Endothelial cell of umbilical vein (primary cell): ENCODE data around the gene CAMK2D. TPM values are rescaled to one million over a fixed set of nuclear protein-coding genes. Genes with fewer than 3 reads are reported as not detected.

Source experiments
- BruUV-seq: library from RNA; stranded (reverse); fragments of 400-500 nt; replicated peaks from 2 replicates; lab custom pipeline; 2021; lab: Mats Ljungman, UMichigan
- CTCF ChIA-PET: fragments of 300-600, 350-600 bp; sonication (Branson Sonifier 250); formaldehyde crosslinking; loops from one replicate; lab custom pipeline; 2021; ENCODE audit warnings: antibody characterized with exemption, inconsistent platforms; lab: Charles Lee
- POLR2A ChIA-PET: fragments of 300-600, 350-600 bp; sonication (Branson Sonifier 250); formaldehyde crosslinking; loops from one replicate; lab custom pipeline; 2021; ENCODE audit warnings: antibody characterized with exemption, inconsistent platforms; lab: Charles Lee
- DNase-seq: peaks from one replicate; pipeline ENCODE4 v3.0.0-alpha.2; 2011; ENCODE audit warnings: low read depth, low spot score
- FAIRE-seq: peaks from 2 replicates; lab custom pipeline; 2011; peaks lifted over from hg19 to GRCh38; lab: Jason Lieb, UNC
- H2AFZ ChIP-seq: 2 replicates; pipeline ENCODE4 v1.6.0; 2012; ENCODE audit warnings: low read depth, low read length, control low read depth, inconsistent platforms
- H3K27ac ChIP-seq: 2 replicates; pipeline ENCODE4 v1.5.1; 2011; ENCODE audit warnings: low read depth, mild to moderate bottlenecking, control low read depth, low read length, moderate library complexity; ENCODE audit not compliant: insufficient read depth
- H3K27me3 ChIP-seq, 2 experiments: 2 replicates each; pipeline versions ENCODE4 v1.6.0 to v1.6.1; 2011; ENCODE audit warnings: low read length in 2 of 2, mixed read lengths in 1 of 2; ENCODE audit not compliant: control insufficient read depth in 2 of 2, insufficient read depth in 2 of 2
- H3K36me3 ChIP-seq, 2 experiments: 2 replicates in 1 of 2; 3 replicates in 1 of 2; pipeline ENCODE4 v1.5.1; 2011; ENCODE audit warnings: low read length in 2 of 2, mild to moderate bottlenecking in 1 of 2, moderate library complexity in 1 of 2; ENCODE audit not compliant: control insufficient read depth in 2 of 2, insufficient read depth in 2 of 2; ENCODE audit errors: extremely low read depth in 1 of 2
- H3K4me1 ChIP-seq: 3 replicates; pipeline ENCODE4 v1.5.1; 2011; ENCODE audit warnings: mild to moderate bottlenecking, low read length; ENCODE audit not compliant: control insufficient read depth, insufficient read depth; ENCODE audit errors: extremely low read depth
- H3K4me2 ChIP-seq: 2 replicates; pipeline ENCODE4 v1.6.1; 2011; ENCODE audit warnings: low read length, control low read depth, mixed read lengths; ENCODE audit not compliant: insufficient read depth
- H3K4me3 ChIP-seq, 3 experiments: fragments of 200-600 bp in 1 of 3; sonication (generic), shearing (Covaris generic) in 1 of 3; replicated peaks in 1 of 3; 2 replicates each; pipeline ENCODE4 v1.5.1; 2011 to 2016; ENCODE audit warnings: control low read depth in 3 of 3, low read length in 3 of 3, mild to moderate bottlenecking in 2 of 3, inconsistent platforms in 1 of 3, low read depth in 1 of 3, moderate library complexity in 1 of 3; ENCODE audit not compliant: insufficient read depth in 1 of 3
- H3K79me2 ChIP-seq: 2 replicates; pipeline ENCODE4 v1.6.0; 2012; ENCODE audit warnings: low read length, inconsistent platforms; ENCODE audit not compliant: control insufficient read depth, insufficient read depth
- H3K9ac ChIP-seq: replicated peaks from 2 replicates; pipeline ENCODE3; 2011; ENCODE audit warnings: low read length, control low read depth; ENCODE audit not compliant: insufficient read depth; ENCODE audit errors: extremely low read depth
- H3K9me1 ChIP-seq: replicated peaks from 3 replicates; pipeline ENCODE4 v1.6.0; 2011; ENCODE audit warnings: mild to moderate bottlenecking, low read length; ENCODE audit not compliant: control insufficient read depth, insufficient read depth; ENCODE audit errors: extremely low read depth
- H3K9me3 ChIP-seq: replicated peaks from 2 replicates; pipeline ENCODE4 v1.5.1; 2012; ENCODE audit warnings: low read length, inconsistent platforms; ENCODE audit not compliant: control insufficient read depth, insufficient read depth
- H4K20me1 ChIP-seq: replicated peaks from 2 replicates; pipeline ENCODE3; 2011; ENCODE audit warnings: mild to moderate bottlenecking, low read length; ENCODE audit not compliant: control insufficient read depth, insufficient read depth; ENCODE audit errors: extremely low read depth
- EZH2 ChIP-seq: IDR thresholded peaks from 2 replicates; pipeline ENCODE4 v1.6.1; 2012; ENCODE audit warnings: borderline replicate concordance, low read depth, mild to moderate bottlenecking, moderate library complexity, low read length, inconsistent platforms; ENCODE audit not compliant: severe bottlenecking
- FOS ChIP-seq: IDR thresholded peaks from 2 replicates; pipeline ENCODE4 v1.6.1; 2011; ENCODE audit warnings: mild to moderate bottlenecking, low read length, moderate library complexity, borderline replicate concordance; ENCODE audit not compliant: insufficient read depth
- GATA2 ChIP-seq: IDR thresholded peaks from 2 replicates; pipeline ENCODE4 v1.7.0; 2011; ENCODE audit warnings: low read depth, mild to moderate bottlenecking, moderate library complexity, mixed read lengths, low read length; ENCODE audit not compliant: insufficient read length, insufficient read depth
- JUN ChIP-seq: IDR thresholded peaks from 2 replicates; pipeline ENCODE4 v1.6.1; 2011; ENCODE audit warnings: borderline replicate concordance, low read depth; ENCODE audit not compliant: insufficient read length, insufficient read depth
- MYC ChIP-seq: IDR thresholded peaks from one replicate; pipeline ENCODE4 v1.6.1; 2011; ENCODE audit warnings: mild to moderate bottlenecking, low read depth, low read length
- POLR2A ChIP-seq: IDR thresholded peaks from 2 replicates; pipeline ENCODE4 v1.6.1; 2012; ENCODE audit warnings: low read depth, mild to moderate bottlenecking, control low read depth, low read length
- POLR2AphosphoS5 ChIP-seq: IDR thresholded peaks from 2 replicates; pipeline ENCODE4 v1.6.1; 2012; ENCODE audit warnings: low read depth, mild to moderate bottlenecking, control low read depth, low read length, moderate library complexity; ENCODE audit not compliant: insufficient read depth
- dilution Hi-C: fragments of 300-500 bp; cut with MboI; formaldehyde crosslinking; loops from one replicate; pipeline ENCODE4 v1.15.0; 2019; ENCODE audit warnings: low sequenced_read_pairs; ENCODE audit not compliant: extremely low pct_ligation_motif_present
- intact Hi-C: fragments of 100-400 bp; cut with micrococcal nuclease; formaldehyde crosslinking; loops from one replicate; pipeline ENCODE4 v1.10.0; 2022
- polyA plus RNA-seq, 4 experiments: library from polyadenylated mRNA; depleted of rRNA in 3 of 4; stranded (reverse) in 3 of 4; unstranded in 1 of 4; fragments of >200 nt; gene quantifications; 2 replicates each; pipeline versions ENCODE4 v1.2.1 to v1.2.3, GENCODE V29; 2011 to 2012; ENCODE audit warnings: missing spikeins in 1 of 4
- total RNA-seq: library from RNA; stranded (reverse); gene quantifications from 2 replicates; pipeline ENCODE4 v1.2.3, GENCODE V29; 2021
- TF ChIP-seq, protein P1 (sequence below), 2 donors: IDR thresholded peaks; 1 replicate in 1 of 2; 2 replicates in 1 of 2; pipeline ENCODE4 v1.5.1; 2011; ENCODE audit warnings: low read length in 2 of 2, mild to moderate bottlenecking in 2 of 2, moderate library complexity in 2 of 2, control low read depth in 1 of 2, inconsistent platforms in 1 of 2, low read depth in 1 of 2; ENCODE audit not compliant: insufficient read depth in 1 of 2; ENCODE audit errors: extremely low read depth in 1 of 2
- TF ChIP-seq, protein P2 (sequence below): IDR thresholded peaks from 2 replicates; pipeline ENCODE4 v1.6.1; 2011; ENCODE audit not compliant: insufficient read depth, insufficient read length

Gene CAMK2D
- total and polyA plus RNA-seq, 2 donors (not counting 3 experiments of a cell fraction or from before 2014, with no cell fraction given), result 10.4 to 30.7 TPM

DNA sequence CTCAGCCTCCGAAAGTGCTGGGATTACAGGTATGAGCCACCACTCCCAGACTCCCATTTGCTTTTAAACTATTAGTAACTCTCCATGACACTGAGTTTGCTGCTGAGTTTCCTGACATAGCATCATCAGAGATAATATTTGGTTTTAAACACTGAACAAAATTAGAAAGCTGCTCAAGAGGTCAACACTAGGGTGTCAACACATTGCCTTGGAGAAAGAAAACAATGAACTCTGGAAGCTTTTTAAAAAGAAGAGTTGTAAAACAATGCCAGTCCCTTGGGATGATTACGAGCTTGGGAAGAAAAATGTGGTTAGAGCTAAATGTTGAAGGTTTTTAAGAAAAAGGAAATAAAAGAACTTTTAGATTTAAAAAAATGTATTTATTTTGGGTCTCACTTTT, 264.8 kb downstream of the CAMK2D start:
- ChIA-PET CTCF (interaction anchor here (1.4 to 1.7 kb wide), 3 partner anchors 9 to 102 kb away, joined by 4 read pairs; no protein-coding TSS in a partner anchor), POLR2A (no interaction called here)
- no peak overlapping the region for H3K27ac ChIP-seq
- no peaks in the 10 kb centered on the region for H3K9me3 ChIP-seq
- H3K4me1 ChIP-seq, result no peaks in the 10 kb centered on the region
- no TSS peak for BruUV-seq
- H3K9me1 ChIP-seq, result no peaks in the 10 kb centered on the region
- dilution Hi-C loops, result no loop called here
- H3K9ac ChIP-seq, result no peak overlapping the region
- no peak overlapping the region for H2AFZ ChIP-seq
- no peaks in the 10 kb centered on the region for H4K20me1 ChIP-seq
- DNase-seq (no peak), FAIRE-seq (no peak)
- intact Hi-C loops, result no loop called here
- H3K4me3 ChIP-seq, result no peak overlapping the region
- H3K27me3 ChIP-seq, result no peaks in the 10 kb centered on the region
- TF ChIP-seq POLR2AphosphoS5 (no peak), POLR2A (no peak), MYC (no peak), JUN (no peak), FOS (no peak), GATA2 (no peak), EZH2 (no peak)
- TF ChIP-seq, protein P1, sequence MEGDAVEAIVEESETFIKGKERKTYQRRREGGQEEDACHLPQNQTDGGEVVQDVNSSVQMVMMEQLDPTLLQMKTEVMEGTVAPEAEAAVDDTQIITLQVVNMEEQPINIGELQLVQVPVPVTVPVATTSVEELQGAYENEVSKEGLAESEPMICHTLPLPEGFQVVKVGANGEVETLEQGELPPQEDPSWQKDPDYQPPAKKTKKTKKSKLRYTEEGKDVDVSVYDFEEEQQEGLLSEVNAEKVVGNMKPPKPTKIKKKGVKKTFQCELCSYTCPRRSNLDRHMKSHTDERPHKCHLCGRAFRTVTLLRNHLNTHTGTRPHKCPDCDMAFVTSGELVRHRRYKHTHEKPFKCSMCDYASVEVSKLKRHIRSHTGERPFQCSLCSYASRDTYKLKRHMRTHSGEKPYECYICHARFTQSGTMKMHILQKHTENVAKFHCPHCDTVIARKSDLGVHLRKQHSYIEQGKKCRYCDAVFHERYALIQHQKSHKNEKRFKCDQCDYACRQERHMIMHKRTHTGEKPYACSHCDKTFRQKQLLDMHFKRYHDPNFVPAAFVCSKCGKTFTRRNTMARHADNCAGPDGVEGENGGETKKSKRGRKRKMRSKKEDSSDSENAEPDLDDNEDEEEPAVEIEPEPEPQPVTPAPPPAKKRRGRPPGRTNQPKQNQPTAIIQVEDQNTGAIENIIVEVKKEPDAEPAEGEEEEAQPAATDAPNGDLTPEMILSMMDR (IDR thresholded peaks at IDR 0.05; ENCODE audit: extremely low read depth in 1 of 2, insufficient read depth in 1 of 2, low read depth in 1 of 2, low read length in 2 of 2), result no peak
- TF ChIP-seq, protein P2, sequence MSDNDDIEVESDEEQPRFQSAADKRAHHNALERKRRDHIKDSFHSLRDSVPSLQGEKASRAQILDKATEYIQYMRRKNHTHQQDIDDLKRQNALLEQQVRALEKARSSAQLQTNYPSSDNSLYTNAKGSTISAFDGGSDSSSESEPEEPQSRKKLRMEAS, result no peak
- H3K79me2 ChIP-seq, result no peaks in the 10 kb centered on the region
- H3K36me3 ChIP-seq, result peaks cover 0 to 2% of the 10 kb centered on the region in 2 experiments
- no peak overlapping the region for H3K4me2 ChIP-seq
